H1 (cell line): ENCODE results near the gene HM13. TPM values are rescaled to one million over a fixed set of nuclear protein-coding genes. Genes with fewer than 3 reads are reported as not detected.

Experiments used
- CTCF ChIA-PET: fragments of 300-600 bp; sonication (Branson Sonifier 250); formaldehyde crosslinking; loops from one replicate; lab custom pipeline; 2021; ENCODE audit not compliant: partially characterized antibody; lab: Charles Lee
- POLR2A ChIA-PET: fragments of 300-600 bp; sonication (Branson Sonifier 250); formaldehyde crosslinking; loops from one replicate; lab custom pipeline; 2021; ENCODE audit warnings: inconsistent platforms; ENCODE audit not compliant: partially characterized antibody; lab: Charles Lee
- DNase-seq, 2 experiments: peaks; one replicate each; pipeline versions ENCODE4 v3.0.0 to v3.0.0-alpha.2; 2010 to 2022; ENCODE audit warnings: low spot score in 2 of 2, low read depth in 1 of 2, mixed read lengths in 1 of 2
- FAIRE-seq: peaks from 2 replicates; lab custom pipeline; 2011; peaks lifted over from hg19 to GRCh38; lab: Jason Lieb, UNC
- H2AFZ ChIP-seq: 2 replicates; pipeline ENCODE4 v1.8.1; 2012; ENCODE audit warnings: low read length, inconsistent platforms
- H2AK5ac ChIP-seq: 2 replicates; pipeline ENCODE4 v1.6.1; 2013; ENCODE audit warnings: low read depth, low read length
- H2BK120ac ChIP-seq: replicated peaks from 2 replicates; pipeline ENCODE3; 2013; ENCODE audit warnings: low read depth, low read length, inconsistent platforms
- H2BK12ac ChIP-seq: 2 replicates; pipeline ENCODE4 v1.6.1; 2013; ENCODE audit warnings: low read depth, low read length
- H2BK15ac ChIP-seq: 2 replicates; pipeline ENCODE4 v1.6.1; 2013; ENCODE audit warnings: low read length
- H2BK20ac ChIP-seq: 2 replicates; pipeline ENCODE4 v1.6.1; 2013; ENCODE audit warnings: low read length
- H2BK5ac ChIP-seq: 2 replicates; pipeline ENCODE4 v1.6.1; 2013; ENCODE audit warnings: low read depth, low read length
- H3K14ac ChIP-seq: 2 replicates; pipeline ENCODE4 v1.6.1; 2013; ENCODE audit warnings: inconsistent platforms; ENCODE audit not compliant: insufficient read length
- H3K18ac ChIP-seq: 2 replicates; pipeline ENCODE4 v1.6.1; 2013; ENCODE audit warnings: low read length; ENCODE audit errors: extremely low read depth
- H3K23ac ChIP-seq: 2 replicates; pipeline ENCODE4 v1.6.1; 2013; ENCODE audit warnings: inconsistent platforms; ENCODE audit not compliant: insufficient read length
- H3K23me2 ChIP-seq: 2 replicates; pipeline ENCODE4 v1.6.1; 2013; ENCODE audit warnings: low read depth, low read length
- H3K27ac ChIP-seq: 2 replicates; pipeline ENCODE4 v1.6.1; 2011; ENCODE audit warnings: low read depth, low read length, inconsistent platforms
- H3K27me3 ChIP-seq, 4 experiments: replicated peaks in 1 of 4; 1 replicate in 1 of 4; 2 replicates in 3 of 4; pipeline versions ENCODE4 v1.6.1 to v1.8.1; 2011 to 2013; ENCODE audit warnings: low read length in 3 of 4, mild to moderate bottlenecking in 3 of 4, inconsistent platforms in 2 of 4, mixed read lengths in 2 of 4, moderate library complexity in 1 of 4; ENCODE audit not compliant: control insufficient read depth in 3 of 4, insufficient read depth in 3 of 4; ENCODE audit errors: extremely low read depth in 1 of 4
- H3K36me3 ChIP-seq, 4 experiments: 2 replicates each; pipeline versions ENCODE4 v1.6.1 to v1.8.1; 2011 to 2013; ENCODE audit warnings: mild to moderate bottlenecking in 4 of 4, low read length in 3 of 4, moderate library complexity in 2 of 4, control low read depth in 1 of 4, inconsistent platforms in 1 of 4; ENCODE audit not compliant: insufficient read depth in 4 of 4, control insufficient read depth in 2 of 4
- H3K4ac ChIP-seq: replicated peaks from 2 replicates; pipeline ENCODE3; 2013; ENCODE audit warnings: low read length, low read depth, mixed read lengths, inconsistent platforms; ENCODE audit not compliant: insufficient read length
- H3K4me1 ChIP-seq, 4 experiments: replicated peaks in 1 of 4; 1 replicate in 1 of 4; 2 replicates in 3 of 4; pipeline versions ENCODE4 v1.6.1 to v1.8.1; 2011 to 2013; ENCODE audit warnings: low read length in 3 of 4, inconsistent platforms in 2 of 4, mixed read lengths in 1 of 4; ENCODE audit not compliant: insufficient read depth in 4 of 4, control insufficient read depth in 3 of 4
- H3K4me2 ChIP-seq, 2 experiments: 2 replicates each; pipeline versions ENCODE4 v1.6.1 to v1.8.1; 2011 to 2013; ENCODE audit warnings: low read depth in 2 of 2, low read length in 2 of 2, control low read depth in 1 of 2, inconsistent platforms in 1 of 2, mild to moderate bottlenecking in 1 of 2; ENCODE audit not compliant: insufficient read depth in 1 of 2
- H3K4me3 ChIP-seq, 4 experiments: fragments of 200-600, 300-600 bp in 1 of 4; sonication (generic), shearing (Covaris generic), sonication (Bioruptor Twin) in 1 of 4; 2 replicates each; pipeline versions ENCODE4 v1.5.1 to v1.8.1; 2011 to 2016; ENCODE audit warnings: low read length in 4 of 4, low read depth in 3 of 4, control low read depth in 2 of 4, inconsistent platforms in 2 of 4, mild to moderate bottlenecking in 2 of 4, mixed read lengths in 1 of 4, moderate library complexity in 1 of 4; ENCODE audit not compliant: insufficient read depth in 2 of 4; ENCODE audit errors: extremely low read depth in 1 of 4
- H3K56ac ChIP-seq: replicated peaks from 2 replicates; pipeline ENCODE3; 2013; ENCODE audit warnings: low read depth, mild to moderate bottlenecking, mixed read lengths, low read length, inconsistent platforms; ENCODE audit not compliant: insufficient read length
- H3K79me1 ChIP-seq: 2 replicates; pipeline ENCODE4 v1.6.1; 2013; ENCODE audit warnings: low read depth, low read length, control low read depth
- H3K79me2 ChIP-seq, 2 experiments: 2 replicates each; pipeline versions ENCODE4 v1.6.1 to v1.8.1; 2012 to 2013; ENCODE audit warnings: low read length in 2 of 2, mild to moderate bottlenecking in 2 of 2, inconsistent platforms in 1 of 2; ENCODE audit not compliant: insufficient read depth in 2 of 2, control insufficient read depth in 1 of 2
- H3K9ac ChIP-seq, 4 experiments: replicated peaks in 1 of 4; 1 replicate in 1 of 4; 2 replicates in 3 of 4; pipeline versions ENCODE4 v1.6.1 to v1.8.1; 2011 to 2013; ENCODE audit warnings: low read depth in 3 of 4, low read length in 3 of 4, control low read depth in 2 of 4, mild to moderate bottlenecking in 2 of 4, moderate library complexity in 2 of 4, inconsistent platforms in 1 of 4; ENCODE audit errors: extremely low read depth in 1 of 4
- H3K9me3 ChIP-seq, 2 experiments: 2 replicates each; pipeline versions ENCODE4 v1.6.1 to v1.8.1; 2012 to 2013; ENCODE audit warnings: mild to moderate bottlenecking in 2 of 2, moderate library complexity in 2 of 2, control low read depth in 1 of 2, inconsistent platforms in 1 of 2, low read depth in 1 of 2, low read length in 1 of 2, mixed read lengths in 1 of 2; ENCODE audit not compliant: insufficient read depth in 2 of 2
- H4K20me1 ChIP-seq, 2 experiments: replicated peaks in 1 of 2; 2 replicates each; pipeline versions ENCODE3 to v1.8.1; 2011 to 2013; ENCODE audit warnings: inconsistent platforms in 2 of 2, low read length in 2 of 2, mild to moderate bottlenecking in 1 of 2; ENCODE audit not compliant: insufficient read depth in 2 of 2, control insufficient read depth in 1 of 2
- H4K5ac ChIP-seq: 2 replicates; pipeline ENCODE4 v1.6.1; 2013; ENCODE audit warnings: low read length, low read depth, mixed read lengths, inconsistent platforms; ENCODE audit not compliant: insufficient read length
- H4K8ac ChIP-seq: 2 replicates; pipeline ENCODE4 v1.8.0; 2013; ENCODE audit warnings: mild to moderate bottlenecking, moderate library complexity, low read length, inconsistent platforms; ENCODE audit not compliant: insufficient read depth; ENCODE audit errors: extremely low read depth
- H4K91ac ChIP-seq: replicated peaks from 2 replicates; pipeline ENCODE3; 2013; ENCODE audit warnings: low read length, mixed read lengths, inconsistent platforms; ENCODE audit not compliant: insufficient read length
- CBX5 ChIP-seq: fragments of 300-800, 300-1000 bp; sonication (generic); IDR thresholded peaks from 2 replicates; pipeline ENCODE4 v1.7.1; 2016; ENCODE audit warnings: antibody characterized with exemption, low read length, low read depth
- CHD2 ChIP-seq: IDR thresholded peaks from 2 replicates; pipeline ENCODE4 v1.6.1; 2012; ENCODE audit warnings: low read length, improper control_type of control experiment
- CTCF ChIP-seq, 3 experiments: IDR thresholded peaks; 1 replicate in 2 of 3; 2 replicates in 1 of 3; pipeline versions ENCODE4 v1.5.1 to v1.6.1; 2011; ENCODE audit warnings: low read length in 3 of 3, mild to moderate bottlenecking in 3 of 3, inconsistent platforms in 2 of 3, low read depth in 1 of 3, moderate library complexity in 1 of 3; ENCODE audit not compliant: insufficient read depth in 1 of 3; ENCODE audit errors: control extremely low read depth in 1 of 3
- JUND ChIP-seq: IDR thresholded peaks from 2 replicates; pipeline ENCODE4 v1.6.1; 2011; ENCODE audit warnings: mild to moderate bottlenecking, improper control_type of control experiment, low read length
- MAFK ChIP-seq: IDR thresholded peaks from 2 replicates; pipeline ENCODE4 v1.6.1; 2012; ENCODE audit warnings: low read depth, mild to moderate bottlenecking, improper control_type of control experiment, low read length
- RNF2 ChIP-seq: fragments of 200-900, 300-1000 bp; sonication (generic); IDR thresholded peaks from 2 replicates; pipeline ENCODE4 v1.7.1; 2016; ENCODE audit warnings: borderline replicate concordance, low read depth, mild to moderate bottlenecking, antibody characterized with exemption, low read length; ENCODE audit not compliant: poor library complexity, severe bottlenecking; ENCODE audit errors: missing control alignments
- SAP30 ChIP-seq: fragments of 300-600 bp; sonication (generic); IDR thresholded peaks from 2 replicates; pipeline ENCODE4 v1.7.1; 2012; ENCODE audit warnings: low read length, moderate library complexity, mild to moderate bottlenecking, inconsistent platforms; ENCODE audit not compliant: insufficient read depth, insufficient replicate concordance
- SP2 ChIP-seq: IDR thresholded peaks from 2 replicates; pipeline ENCODE4 v1.6.1; 2012; ENCODE audit warnings: mild to moderate bottlenecking, low read length, inconsistent platforms
- whole genome bisulfite sequencing, 2 experiments: shearing (Covaris generic) in 1 of 2; methylation state at CpG; one replicate each; pipeline versions ENCODE4 v1.1.6 to v1.1.7; 2013 to 2015; ENCODE audit warnings: low lambda C conversion rate in 2 of 2, mixed read lengths in 2 of 2, inconsistent platforms in 1 of 2, low coverage in 1 of 2, missing lambda C conversion rate in 1 of 2; ENCODE audit not compliant: insufficient replicate concordance in 2 of 2, insufficient coverage in 1 of 2, insufficient read length in 1 of 2; ENCODE audit errors: extremely low coverage in 1 of 2, missing lambda C conversion rate in 1 of 2; 5-methylcytosine and 5-hydroxymethylcytosine counted together
- polyA plus RNA-seq, 7 experiments: library from polyadenylated mRNA; depleted of rRNA in 3 of 7; stranded (reverse) in 5 of 7; unstranded in 2 of 7; fragments of >200 nt in 5 of 7; fragments of 200-250 nt in 2 of 7; gene quantifications; 1 replicate in 5 of 7; 2 replicates in 1 of 7; 4 replicates in 1 of 7; pipeline versions ENCODE4 v1.2.1 to v1.2.3, GENCODE V29; 2011 to 2013; ENCODE audit warnings: missing spikeins in 2 of 7, mixed read lengths in 2 of 7
- total RNA-seq: library from RNA; stranded (reverse); fragmentation: NEBNext Ultra II Directional; extraction: Animal tissue kit (Norgen Biotek cat#: 25700); gene quantifications from 2 replicates; pipeline ENCODE4 v1.2.1, GENCODE V29; 2021

Gene HM13
- total and polyA plus RNA-seq, 2 of the 8 experiments (the other 6 are each of a cell fraction or from before 2014, with no cell fraction given) = 118 to 183 TPM

GRCh38 chr20:31603822-31604566 lies 89.8 kb downstream of the HM13 start:
- Histone ChIP-seq H2BK20ac (no peak overlapping the region), H3K4me3 (peak overlapping the region; percentile 72 to 99 (median 88)), H3K36me3 (peaks cover 0 to 11% (median 0%) of the 10 kb centered on the region in 4 experiments; a peak in 1 of 8 replicates), H3K27me3 (peaks cover 0 to 4% (median 0%) of the 10 kb centered on the region in 4 experiments; a peak in 2 of 7 replicates), H4K5ac (peak overlapping the region; percentile 46), H3K27ac (peak overlapping the region; percentile 64), H3K14ac (no peak overlapping the region), H2BK15ac (no peak overlapping the region), H4K91ac (no peak overlapping the region), H2AFZ (no peak overlapping the region), H3K9ac (peak overlapping the region in 3 of 4 experiments; percentile 42 to 73 (median 66); a peak in 4 of 7 replicates), H2BK5ac (peak overlapping the region; percentile 78; the same call in 1 of the 2 replicates), H3K4me1 (peaks cover 16 to 33% (median 25%) of the 10 kb centered on the region in 4 experiments), H3K23me2 (peaks cover 10% of the 10 kb centered on the region), H3K9me3 (no peaks in the 10 kb centered on the region), H3K79me2 (peaks cover 8 to 20% of the 10 kb centered on the region in 2 experiments; a peak in 3 of 4 replicates), H3K4ac (no peak overlapping the region), H2BK12ac (peak overlapping the region; percentile 60; the same call in 1 of the 2 replicates), H4K8ac (peak overlapping the region; percentile 90; the same call in 1 of the 2 replicates), H3K4me2 (peak overlapping the region; percentile 80 to 88), H3K18ac (0 out of 2 replicates have a peak overlapping the region, but pooled peaks have one; percentile 78), H2BK120ac (peak overlapping the region; percentile 12), H4K20me1 (peaks cover 0 to 9% of the 10 kb centered on the region in 2 experiments), H3K56ac (no peak overlapping the region), H2AK5ac (no peak overlapping the region), H3K23ac (no peak overlapping the region), H3K79me1 (no peaks in the 10 kb centered on the region)
- ChIA-PET CTCF (interaction anchor here (0.9 to 32.8 kb wide), 7 partner anchors 7 to 119 kb away, joined by 3 to 1559 read pairs (median 9); no protein-coding TSS in a partner anchor), POLR2A (interaction anchor here (0.8 to 26.1 kb wide), 8 partner anchors 8 to 107 kb away, joined by 3 to 1033 read pairs (median 10); no protein-coding TSS in a partner anchor)
- DNase-seq (peak; percentile 96), FAIRE-seq (no peak)
- WGBS, 2 experiments = 13% methylated on average over 43 of the region's 43 CpGs; no CpG with 5 or more reads in 1 of the 2 experiments
- TF ChIP-seq RNF2 (no peak), SAP30 (no peak), SP2 (no peak), CBX5 (no peak), CTCF (IDR thresholded peaks at IDR 0.05; ENCODE audit: control extremely low read depth in 1 of 3, insufficient read depth in 1 of 3, low read depth in 1 of 3, low read length in 3 of 3) (no peak), JUND (peak; percentile 97), MAFK (no peak), CHD2 (peak; percentile 43; the same call in 1 of the 2 replicates)
